ENCODE results near the gene BDKRB2.

Gene BDKRB2

DNA sequence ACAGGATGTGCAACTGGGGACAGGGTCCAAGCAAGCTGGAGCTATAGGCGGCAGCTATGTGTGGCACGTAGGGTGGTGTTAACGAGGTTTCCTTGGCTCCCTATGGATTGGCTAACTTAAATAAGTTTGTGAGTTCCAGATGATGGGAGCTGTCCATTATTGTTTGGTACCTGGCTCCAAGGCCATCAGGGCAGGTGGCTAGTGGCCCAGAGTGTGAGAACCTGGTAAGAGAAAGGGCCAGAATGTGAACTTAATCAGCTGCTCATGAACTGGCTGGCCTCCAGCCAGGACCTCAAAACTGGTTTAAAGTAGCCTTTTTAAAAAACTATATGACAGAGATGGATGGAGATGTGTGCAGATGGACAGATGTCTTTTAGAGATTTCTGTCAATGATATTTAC is 1.5 kb upstream of the BDKRB2 start:
- ChIA-PET POLR2A (no interaction called here), CTCF (interaction anchor here (0.8 to 1.0 kb wide), 2 partner anchors 66 to 101 kb away, joined by 3 read pairs; no protein-coding TSS in a partner anchor)
- TF ChIP-seq, protein P1, sequence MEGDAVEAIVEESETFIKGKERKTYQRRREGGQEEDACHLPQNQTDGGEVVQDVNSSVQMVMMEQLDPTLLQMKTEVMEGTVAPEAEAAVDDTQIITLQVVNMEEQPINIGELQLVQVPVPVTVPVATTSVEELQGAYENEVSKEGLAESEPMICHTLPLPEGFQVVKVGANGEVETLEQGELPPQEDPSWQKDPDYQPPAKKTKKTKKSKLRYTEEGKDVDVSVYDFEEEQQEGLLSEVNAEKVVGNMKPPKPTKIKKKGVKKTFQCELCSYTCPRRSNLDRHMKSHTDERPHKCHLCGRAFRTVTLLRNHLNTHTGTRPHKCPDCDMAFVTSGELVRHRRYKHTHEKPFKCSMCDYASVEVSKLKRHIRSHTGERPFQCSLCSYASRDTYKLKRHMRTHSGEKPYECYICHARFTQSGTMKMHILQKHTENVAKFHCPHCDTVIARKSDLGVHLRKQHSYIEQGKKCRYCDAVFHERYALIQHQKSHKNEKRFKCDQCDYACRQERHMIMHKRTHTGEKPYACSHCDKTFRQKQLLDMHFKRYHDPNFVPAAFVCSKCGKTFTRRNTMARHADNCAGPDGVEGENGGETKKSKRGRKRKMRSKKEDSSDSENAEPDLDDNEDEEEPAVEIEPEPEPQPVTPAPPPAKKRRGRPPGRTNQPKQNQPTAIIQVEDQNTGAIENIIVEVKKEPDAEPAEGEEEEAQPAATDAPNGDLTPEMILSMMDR (IDR thresholded peaks at IDR 0.05; ENCODE audit: control extremely low read depth, extremely low read depth, low read depth, missing control alignments) = no peak
- no peak for DNase-seq (ENCODE audit: extremely low spot score)

DNA sequence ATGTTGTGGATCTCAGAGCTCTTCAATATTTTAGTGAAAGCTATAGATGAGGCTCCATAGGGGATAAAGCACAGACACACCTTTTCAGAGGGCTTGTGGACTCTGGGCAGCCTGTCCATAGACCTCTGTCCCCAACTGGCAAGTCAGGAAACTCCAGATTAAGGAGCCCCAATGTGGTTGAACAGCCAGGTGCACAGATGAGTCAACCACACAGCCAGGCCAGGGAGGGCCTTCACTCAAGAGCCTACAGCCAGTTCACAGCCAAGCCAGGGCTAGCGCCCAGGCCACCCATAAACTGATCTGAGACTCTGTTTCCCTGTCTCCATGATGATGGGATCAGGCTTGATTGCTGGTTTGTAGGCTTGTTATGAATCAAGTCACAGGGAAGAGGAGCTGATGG is 1.0 kb upstream of the BDKRB2 start:
- TF ChIP-seq, protein P1 (IDR thresholded peaks at IDR 0.05; ENCODE audit: control extremely low read depth, extremely low read depth, low read depth, missing control alignments) = no peak
- CTCF ChIA-PET = interaction anchor here (0.8 to 1.0 kb wide), 3 partner anchors 39 to 101 kb away, joined by 3 read pairs; no protein-coding TSS in a partner anchor
- POLR2A ChIA-PET = no interaction called here
- no peak for DNase-seq (ENCODE audit: extremely low spot score)

DNA sequence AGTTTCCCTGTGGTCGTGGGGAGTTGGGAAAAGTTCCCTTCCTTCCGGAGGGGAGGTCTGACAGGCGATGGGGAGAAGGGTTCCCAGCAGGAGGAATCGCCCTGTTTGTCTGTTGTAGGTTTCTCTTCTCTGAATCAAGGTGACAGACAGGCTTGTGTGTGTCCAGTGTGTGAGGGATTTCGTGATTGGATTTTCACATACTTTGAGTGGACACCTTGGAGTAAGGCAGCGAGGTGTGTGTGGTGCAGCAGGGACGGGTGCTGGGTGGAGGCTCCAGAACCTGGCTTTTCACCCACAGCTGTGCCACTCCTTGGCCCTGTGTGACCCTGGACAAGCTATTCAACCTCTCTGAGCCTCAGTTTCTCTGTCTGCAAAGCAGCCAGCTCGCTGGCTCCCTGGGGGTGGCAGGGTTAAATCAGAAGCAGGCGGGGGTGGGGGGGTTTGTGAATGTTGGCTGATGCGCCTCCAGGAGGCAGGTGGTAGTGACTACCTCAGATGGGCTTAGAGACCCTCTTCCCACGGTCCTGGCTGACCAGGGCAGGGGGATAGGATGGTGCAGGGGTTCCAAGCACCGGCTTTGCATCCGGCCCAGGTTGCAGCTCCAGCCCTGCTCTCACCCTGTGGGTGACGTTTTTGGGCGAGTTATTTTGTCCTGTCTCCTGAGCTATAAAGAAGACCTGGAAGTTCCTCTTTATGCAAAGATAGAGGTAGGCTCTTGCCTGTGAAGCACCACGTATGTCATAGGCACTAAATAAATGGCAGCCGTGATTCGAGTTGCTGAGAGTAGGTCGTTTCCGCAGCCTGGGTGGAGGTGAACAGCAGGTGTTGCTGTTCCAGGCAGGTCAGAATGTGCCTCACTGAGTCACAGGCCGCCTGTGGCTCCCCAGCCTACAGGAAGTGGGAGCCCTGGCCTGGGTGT is 679 bp downstream of the BDKRB2 start:
- TF ChIP-seq, protein P1 (IDR thresholded peaks at IDR 0.05; ENCODE audit: control extremely low read depth, extremely low read depth, low read depth, missing control alignments) = no peak
- ChIA-PET POLR2A (no interaction called here), CTCF (no interaction called here)
- DNase-seq (ENCODE audit: extremely low spot score) = no peak

DNA sequence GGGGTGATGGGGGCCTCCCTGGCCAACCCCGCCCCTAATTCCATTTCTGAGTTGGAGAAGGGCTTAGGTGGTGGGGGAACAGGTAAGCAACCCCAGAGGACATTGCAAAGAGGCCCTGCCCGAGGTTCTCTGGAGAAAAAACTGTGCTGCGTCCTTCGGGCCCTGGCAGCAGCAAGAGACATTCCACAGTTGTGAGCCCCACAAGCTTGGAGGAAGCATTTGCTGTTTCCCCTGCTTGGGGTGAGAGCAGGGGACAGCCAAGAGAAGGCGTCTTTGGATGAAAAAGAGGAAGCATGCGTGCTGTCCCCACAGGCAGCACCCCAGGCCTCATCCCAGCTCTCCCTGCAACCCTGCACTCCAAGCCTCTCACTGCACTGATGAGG is 1.3 kb downstream of the BDKRB2 start:
- TF ChIP-seq, protein P1 (IDR thresholded peaks at IDR 0.05; ENCODE audit: control extremely low read depth, extremely low read depth, low read depth, missing control alignments) = no peak
- CTCF ChIA-PET = no interaction called here
- POLR2A ChIA-PET = no interaction called here
- DNase-seq (ENCODE audit: extremely low spot score) = no peak

DNA sequence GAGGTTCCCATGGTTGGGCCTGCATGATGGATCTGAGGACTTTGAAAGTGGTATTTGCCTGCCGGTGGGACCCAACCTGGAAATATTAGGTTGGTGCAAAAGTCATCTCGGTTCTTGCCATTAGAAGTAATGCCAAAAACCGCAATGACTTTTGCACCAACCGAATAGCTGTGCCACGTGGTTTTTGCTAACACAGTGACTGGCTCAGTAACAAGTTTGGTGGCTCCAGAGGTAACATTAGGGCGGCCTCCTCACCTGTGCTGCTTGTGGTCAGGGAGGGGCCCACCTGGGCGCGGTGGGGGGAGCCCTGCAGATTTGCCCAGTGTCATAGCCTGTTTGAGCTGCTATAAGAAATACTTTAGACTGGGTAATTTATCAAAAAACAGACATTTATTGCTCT is 1.8 kb downstream of the BDKRB2 start:
- CTCF ChIA-PET = interaction anchor here (0.8 kb wide), 1 partner anchor 105 kb away, joined by 3 read pairs; no protein-coding TSS in a partner anchor
- DNase-seq (ENCODE audit: extremely low spot score) = no peak
- TF ChIP-seq, protein P1 (IDR thresholded peaks at IDR 0.05; ENCODE audit: control extremely low read depth, extremely low read depth, low read depth, missing control alignments) = no peak
- POLR2A ChIA-PET = no interaction called here

DNA sequence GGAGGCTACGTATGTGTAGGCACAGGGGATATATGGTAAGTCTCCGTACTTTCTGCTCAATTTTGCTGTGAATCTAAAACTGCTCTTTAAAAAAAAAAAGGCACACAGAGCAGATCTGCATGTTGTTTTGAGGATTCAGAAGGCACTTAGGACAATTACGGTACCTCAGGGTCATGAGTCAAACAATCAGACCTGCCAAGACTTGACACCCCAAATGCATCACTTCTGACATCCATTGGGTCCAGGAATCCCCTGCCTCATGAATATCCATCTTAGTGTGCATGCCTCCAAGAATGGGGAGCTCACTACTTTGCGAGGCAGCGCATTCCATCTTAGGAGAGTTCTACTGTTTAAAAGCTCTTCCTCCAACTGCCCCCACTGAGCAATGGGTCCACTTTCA is 3.0 kb downstream of the BDKRB2 start:
- ChIA-PET POLR2A (no interaction called here), CTCF (interaction anchor here (0.8 to 1.1 kb wide), 2 partner anchors 15 to 30 kb away, joined by 3 to 5 read pairs; no protein-coding TSS in a partner anchor)
- TF ChIP-seq, protein P1 (IDR thresholded peaks at IDR 0.05; ENCODE audit: control extremely low read depth, extremely low read depth, low read depth, missing control alignments) = no peak
- no peak for DNase-seq (ENCODE audit: extremely low spot score)
